Measurements from ENCODE around the gene SLC22A23.

The SLC22A23 gene

DNA sequence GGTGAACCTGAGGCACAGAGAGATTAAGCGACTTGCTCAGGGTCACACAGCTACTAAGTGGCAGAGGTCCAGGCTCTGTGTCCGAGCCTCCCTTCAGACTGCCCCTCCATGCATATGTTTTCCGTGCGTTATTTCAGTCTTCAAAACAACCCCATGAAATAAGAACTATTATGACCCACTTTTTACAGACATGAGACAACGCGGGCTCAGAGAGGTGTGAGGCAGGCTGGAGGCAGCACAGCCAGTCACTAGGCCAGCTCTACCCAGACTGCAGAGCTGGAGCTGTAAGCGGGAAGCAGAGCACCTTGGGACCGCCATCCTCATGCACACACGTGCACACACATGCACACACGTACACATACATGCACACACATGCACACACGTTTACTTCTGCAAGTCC lies 135.8 kb downstream of the SLC22A23 start:
- DNase-seq (ENCODE audit: low read depth in 2 of 2, low spot score in 1 of 2): no peak

DNA sequence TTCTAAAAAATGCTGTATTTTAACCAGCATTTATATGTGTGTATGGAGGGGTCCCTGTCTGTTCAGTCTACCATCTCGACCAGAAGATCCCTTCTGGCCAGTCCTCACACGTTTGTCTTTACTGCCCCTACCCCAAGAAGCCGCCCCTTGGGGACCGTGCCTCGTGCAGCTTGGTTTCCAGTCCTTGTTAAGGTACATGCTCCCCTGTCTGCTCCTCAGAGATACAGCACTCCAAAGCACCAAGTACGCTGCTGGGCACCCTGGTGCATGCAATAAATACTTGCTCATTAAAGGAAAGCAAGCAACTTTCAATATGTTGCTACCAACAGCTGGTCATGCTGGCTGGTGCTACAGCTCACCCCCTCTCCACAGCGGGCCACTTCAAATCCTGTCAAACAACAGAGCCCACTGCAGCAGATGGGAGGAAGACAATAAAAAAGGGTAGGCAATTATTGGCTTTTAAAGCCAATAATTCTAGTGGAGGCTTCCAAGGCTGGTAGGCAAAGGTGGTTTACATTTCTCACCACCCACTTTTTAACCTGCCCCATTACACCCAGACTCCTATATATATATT lies 136.5 kb downstream of the SLC22A23 start:
- no peak for DNase-seq (ENCODE audit: low read depth in 2 of 2, low spot score in 1 of 2)

DNA sequence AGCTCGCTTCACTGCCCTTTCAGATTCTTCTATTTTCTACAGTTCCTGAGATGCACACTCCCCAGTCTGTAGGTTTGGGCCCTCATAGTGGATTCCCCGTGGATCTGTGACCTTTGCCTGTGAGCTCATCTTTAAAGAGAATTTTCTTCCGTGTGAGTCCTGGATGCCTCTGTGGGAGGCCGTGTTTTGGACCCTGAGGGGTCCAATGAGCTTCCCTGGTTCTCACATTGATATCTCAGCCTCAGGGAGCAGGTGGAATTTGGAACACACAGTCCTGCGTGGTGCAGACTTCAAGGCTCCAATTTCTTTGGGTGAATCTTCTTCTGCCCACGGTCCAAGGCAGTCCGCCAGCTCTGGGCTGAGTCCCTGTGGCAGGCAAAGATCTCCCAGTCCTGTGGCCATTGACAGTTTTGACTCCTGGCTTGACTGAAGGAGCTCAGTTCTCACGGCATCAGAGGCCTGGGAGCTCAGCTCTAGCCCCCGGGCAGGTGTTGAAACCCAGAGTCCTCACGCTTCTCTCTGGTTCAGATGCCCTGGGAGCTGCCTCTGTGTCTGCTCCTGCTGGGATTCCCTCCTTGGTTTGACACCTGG lies 137.1 kb downstream of the SLC22A23 start:
- no peak for DNase-seq (ENCODE audit: low read depth in 2 of 2, low spot score in 1 of 2)

DNA sequence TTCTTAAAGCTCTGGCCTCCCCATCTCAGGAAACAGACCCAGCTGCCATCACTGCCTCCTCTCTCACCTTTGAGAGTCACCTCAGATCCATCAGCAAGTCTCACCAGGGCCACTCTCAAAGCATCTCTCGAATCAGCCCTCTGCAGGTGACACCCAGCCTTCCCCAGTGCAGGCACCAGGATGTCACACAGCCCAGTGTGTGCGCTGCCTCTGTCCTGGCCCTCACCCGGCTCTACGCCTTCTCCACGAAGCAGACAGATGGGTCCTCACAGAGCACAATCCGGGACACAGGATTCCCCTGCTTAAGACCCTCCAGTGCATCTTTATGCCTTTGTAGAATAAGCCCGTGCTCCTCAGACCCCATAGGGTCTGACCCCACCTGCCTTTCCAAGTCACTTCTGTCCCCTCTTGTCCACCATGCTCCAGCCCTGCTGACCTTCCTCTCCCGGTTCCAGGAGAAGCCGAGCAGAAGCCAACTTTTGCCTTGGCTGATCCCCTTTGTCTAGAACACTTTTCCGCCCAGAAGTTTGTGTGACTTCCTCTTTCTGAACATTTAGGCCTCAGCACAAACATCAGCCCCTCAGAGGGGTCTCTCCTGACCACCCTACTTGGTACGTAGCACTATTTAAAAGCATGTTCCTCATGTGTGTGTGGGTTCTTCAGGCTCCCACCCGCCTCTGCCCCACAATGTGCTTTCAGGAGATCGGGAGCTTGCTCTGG lies 137.9 kb downstream of the SLC22A23 start:
- no peak for DNase-seq (ENCODE audit: low read depth in 2 of 2, low spot score in 1 of 2)

DNA sequence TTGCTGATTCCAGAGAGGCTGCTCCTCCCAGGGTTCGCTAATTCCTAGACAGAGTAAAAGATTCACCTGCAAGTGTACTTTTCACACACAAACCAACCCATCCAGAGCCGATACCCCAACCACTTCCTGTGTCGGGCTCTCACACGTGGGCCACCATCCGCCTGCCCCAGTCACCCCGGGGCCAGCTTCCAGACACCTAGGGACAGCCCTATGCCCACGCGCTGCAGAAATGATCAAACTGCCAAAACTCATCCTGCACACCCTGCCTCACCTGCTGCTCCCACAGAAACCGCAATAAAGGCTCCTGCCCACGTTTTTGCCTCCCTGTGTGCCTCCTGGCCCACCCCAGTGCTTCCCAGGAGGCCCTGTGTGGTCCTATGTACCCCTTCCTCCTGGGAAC lies 138.6 kb downstream of the SLC22A23 start:
- no peak for DNase-seq (ENCODE audit: low read depth in 2 of 2, low spot score in 1 of 2)

DNA sequence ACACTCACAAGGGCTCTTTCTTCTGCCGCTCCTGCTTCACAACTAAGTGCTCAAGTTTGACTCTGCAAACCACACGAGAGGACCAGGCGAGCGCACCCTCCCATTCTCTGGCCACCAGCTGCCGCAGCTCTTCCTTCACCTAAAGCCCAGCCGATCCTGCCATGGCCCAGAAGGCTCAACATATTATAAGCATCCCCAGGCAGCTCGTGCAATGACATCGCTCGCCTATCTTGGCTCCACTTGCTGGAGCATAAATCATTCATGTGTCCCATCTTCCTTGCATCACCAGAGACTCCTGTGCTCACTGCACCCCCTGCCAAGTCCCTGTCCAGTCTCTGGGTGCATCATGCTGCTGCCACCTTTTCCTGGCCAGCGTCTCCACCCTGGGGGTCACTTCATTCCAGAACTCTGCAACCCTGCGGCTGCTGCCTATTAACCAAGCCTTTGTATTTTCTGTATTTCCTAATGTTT lies 139.1 kb downstream of the SLC22A23 start:
- no peak for DNase-seq (ENCODE audit: low read depth in 2 of 2, low spot score in 1 of 2)

DNA sequence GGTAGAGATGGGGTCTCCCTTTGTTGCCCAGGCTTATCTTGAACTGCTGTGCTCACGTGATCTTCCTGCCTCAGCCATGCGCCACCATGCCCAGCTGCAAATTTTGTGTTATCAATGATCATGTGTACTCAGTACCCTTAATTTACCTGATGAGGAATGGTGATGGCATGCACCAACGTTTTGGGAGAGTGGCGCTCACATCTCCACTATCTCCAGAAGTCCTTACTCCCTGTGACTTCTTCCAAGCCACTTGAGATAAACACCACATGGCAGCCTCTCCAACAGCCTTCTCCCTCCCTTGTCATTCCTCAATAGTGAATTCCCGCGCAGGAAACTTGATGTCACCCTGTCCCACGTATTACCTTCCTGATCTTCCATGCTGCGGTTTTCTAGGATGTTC lies 140.0 kb downstream of the SLC22A23 start:
- DNase-seq (ENCODE audit: low read depth in 2 of 2, low spot score in 1 of 2): no peak

DNA sequence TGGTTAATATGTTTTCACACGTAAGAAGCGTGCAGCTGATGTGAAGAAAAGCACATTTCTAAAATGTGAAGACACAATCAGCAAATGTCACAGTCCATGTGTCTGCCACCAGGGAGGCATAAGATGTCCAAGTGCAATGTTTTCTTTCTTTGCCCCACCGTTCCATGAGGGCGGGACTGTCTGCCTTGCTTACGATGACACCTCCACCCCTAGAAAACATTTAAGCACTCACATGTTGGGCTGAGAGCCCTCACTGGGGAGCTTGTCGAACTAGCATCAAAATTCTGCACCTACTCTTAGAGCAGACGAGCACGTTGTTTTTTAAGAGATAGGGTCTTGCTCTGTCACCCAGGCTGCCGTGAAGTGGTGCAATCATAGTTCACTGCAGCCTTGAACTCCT lies 140.5 kb downstream of the SLC22A23 start:
- no peak for DNase-seq (ENCODE audit: low read depth in 2 of 2, low spot score in 1 of 2)

DNA sequence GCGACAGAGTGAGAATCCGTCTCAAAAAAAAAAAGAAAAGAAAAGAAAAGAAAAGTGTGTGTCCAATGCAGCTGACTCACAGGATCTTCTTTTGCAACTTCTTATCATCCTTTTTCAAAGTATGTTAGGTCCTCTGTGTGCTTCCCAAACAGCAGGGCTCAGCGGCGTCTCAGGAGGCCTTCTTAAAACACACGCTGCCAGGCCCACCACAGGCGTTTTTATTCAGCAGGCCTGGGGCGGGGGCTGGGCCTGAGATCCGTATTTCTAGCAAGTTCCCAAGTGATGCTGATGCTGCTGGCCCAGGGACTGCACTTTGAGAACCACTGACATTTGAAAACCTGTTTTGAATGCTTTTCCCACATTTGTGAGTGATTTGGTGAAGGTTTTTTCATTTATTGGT lies 141.0 kb downstream of the SLC22A23 start:
- no peak for DNase-seq (ENCODE audit: low read depth in 2 of 2, low spot score in 1 of 2)

DNA sequence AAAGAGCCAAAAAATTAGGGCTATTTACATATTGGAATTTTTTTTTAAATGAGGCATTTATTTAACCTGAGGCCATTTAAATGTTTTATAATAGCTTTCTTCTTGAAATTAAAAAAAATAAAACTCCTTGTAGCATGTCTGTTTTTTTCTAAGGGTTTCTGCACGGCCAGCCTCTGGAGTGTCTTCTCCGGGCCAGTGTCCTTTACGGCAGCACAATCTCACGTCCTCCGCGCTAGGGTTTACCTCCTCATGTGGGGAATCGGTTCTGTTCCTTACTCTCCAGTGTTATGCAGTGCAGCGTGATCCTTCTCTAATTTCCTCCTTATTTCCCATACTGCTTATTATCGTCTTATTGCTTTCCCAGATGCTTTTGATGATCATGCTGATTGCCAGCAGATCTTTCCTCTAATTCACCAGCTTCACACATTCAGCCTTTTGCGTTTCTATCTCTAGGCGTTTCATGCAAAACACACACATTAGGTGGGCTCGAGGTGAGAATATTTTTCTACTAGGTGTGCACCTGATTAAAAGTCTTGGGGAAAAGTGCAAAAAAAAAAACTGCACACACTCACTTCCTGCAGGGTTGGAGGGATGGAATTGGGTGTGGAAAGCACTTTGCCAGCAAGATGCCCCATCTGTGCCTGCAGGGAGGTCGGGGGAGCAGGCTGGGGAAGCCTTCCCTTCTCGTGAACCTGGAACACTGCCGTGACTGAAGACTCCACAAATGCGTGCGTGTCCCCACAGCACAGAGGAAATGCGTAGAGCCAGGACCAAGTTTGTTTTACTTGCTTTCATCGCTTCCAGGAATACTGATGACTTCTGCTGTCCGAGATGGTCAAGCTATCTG lies 142.0 kb downstream of the SLC22A23 start:
- DNase-seq (ENCODE audit: low read depth in 2 of 2, low spot score in 1 of 2): no peak

DNA sequence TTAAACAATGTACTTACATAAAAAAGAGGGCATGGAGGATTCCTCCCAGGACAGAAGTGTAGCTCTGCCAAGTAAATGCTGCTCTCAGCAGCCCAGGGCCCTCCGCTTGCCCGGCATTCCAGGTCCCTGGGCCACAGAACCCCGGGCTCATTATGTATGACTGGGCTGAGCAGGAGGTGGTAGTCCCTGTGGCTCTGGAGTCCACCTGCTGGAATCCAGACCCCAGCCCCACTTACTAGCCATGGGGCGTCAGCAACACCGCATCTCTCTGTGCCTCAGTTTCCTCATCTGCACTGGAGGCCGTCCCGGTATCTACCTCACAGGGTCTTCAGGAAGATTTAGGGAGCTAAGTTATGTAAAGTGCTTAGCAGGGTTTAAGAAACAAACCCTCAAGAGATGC lies 142.7 kb downstream of the SLC22A23 start:
- no peak for DNase-seq (ENCODE audit: low read depth in 2 of 2, low spot score in 1 of 2)

DNA sequence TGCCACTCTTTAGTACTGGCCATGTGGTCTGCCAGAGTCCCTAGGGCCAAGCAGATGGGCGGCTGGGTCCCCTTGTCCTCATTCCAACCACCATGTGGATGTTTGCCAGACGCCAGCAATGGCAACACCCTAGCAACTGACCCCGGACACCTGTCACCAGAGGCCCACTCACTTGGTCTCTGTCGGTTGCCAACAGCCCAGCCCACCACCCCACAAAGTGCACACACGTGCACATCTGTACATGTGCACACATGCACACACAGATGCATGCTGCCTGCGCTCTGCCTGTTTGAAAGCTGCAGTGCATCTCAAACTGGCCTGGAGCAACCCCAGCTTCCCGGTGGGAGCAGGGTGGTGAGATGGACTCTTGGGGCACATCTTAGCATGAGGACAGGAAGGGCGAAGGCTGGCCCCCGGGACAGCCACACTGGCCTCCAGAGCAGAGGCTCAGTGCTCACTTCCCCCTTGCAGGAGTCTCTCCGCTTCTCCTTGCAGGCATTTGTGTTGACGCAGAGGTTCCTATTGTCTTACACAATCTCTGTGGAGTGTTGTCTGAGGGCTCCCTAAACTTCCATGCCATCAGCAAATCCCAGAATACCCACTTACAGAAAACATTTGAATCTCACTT lies 144.1 kb downstream of the SLC22A23 start:
- no peak for DNase-seq (ENCODE audit: low read depth in 2 of 2, low spot score in 1 of 2)

DNA sequence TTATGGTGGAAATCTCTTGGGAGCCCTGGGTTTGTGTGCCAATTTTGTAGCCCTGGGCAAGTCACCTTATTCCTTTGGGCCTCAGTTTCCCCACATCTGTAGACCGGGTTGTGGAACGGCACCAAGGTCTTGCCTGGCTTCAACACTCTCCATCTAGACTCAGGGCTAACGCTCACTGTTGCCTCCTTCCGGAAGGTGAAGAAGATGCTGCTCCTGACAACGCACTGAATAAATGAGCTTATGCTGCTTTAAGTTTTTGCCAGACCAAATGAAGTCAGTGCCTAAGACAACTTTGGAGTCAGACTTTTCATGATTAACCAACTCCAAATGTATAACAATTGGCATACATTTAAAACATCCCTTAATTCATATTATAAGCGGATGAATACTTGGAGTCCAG lies 145.0 kb downstream of the SLC22A23 start:
- DNase-seq (ENCODE audit: low read depth in 2 of 2, low spot score in 1 of 2): no peak

DNA sequence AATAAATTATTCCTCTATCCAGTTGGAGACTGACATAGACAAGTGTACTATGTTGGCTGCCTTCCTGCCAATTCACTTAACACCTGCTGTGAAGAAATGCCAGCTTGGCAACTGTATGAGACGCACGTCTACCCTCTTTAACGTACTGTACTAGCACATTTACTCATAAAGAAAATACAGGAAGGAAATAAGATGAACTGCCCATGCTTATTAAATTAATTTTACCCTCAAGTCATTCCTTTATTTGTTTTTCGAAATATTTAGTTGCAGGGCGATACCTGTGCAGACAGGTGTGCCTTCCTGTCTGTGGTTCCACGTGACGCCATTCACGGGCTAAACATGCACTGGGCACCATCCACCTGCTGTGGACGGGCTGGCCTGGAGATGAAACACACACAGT lies 146.1 kb downstream of the SLC22A23 start:
- no peak for DNase-seq (ENCODE audit: low read depth in 2 of 2, low spot score in 1 of 2)

DNA sequence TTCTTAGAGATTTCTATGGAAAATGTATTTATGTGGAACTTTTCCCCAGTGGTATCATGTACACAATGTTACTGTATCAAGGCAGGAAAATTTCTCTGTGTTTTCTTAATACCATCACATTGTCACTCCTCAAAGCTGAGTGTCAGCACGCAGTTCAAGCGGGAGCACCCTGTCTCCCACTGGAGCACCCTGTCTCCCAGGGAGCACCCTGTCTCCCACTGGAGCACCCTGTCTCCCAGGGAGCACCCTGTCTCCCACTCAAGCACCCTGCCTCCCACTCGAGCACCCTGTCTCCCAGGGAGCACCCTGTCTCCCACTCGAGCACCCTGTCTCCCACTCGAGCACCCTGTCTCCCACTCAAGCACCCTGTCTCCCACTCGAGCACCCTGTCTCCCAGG lies 146.8 kb downstream of the SLC22A23 start:
- no peak for DNase-seq (ENCODE audit: low read depth in 2 of 2, low spot score in 1 of 2)

DNA sequence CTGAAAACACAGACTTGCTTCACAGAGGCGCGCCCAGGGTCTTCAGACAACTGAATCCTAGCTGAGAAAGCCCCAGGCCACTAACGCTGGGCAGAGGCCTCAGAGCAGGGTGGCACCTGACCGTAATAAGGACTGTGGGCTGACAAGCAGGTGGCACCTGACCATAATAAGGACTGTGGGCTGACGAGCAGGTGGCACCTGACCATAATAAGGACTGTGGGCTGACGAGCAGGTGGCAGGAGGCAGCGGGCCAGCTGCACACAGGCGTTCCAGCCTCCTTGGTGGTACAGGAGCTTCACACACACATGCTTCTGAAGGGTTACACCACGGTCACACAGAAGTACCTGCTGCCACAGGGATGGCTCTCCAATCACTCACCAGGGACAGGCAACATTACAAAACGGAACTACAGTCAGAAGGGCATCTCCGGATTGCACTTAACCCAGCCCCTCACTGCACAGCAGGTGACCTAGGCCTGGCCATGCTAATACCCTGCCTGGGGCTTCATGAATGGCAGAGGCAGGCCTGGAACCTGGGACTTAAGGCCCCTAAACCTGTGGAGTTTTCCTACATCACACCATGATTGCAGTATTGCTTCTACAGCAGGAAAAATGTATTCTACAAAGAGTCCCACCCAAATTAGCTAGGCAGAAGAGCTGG lies 147.3 kb downstream of the SLC22A23 start:
- DNase-seq (ENCODE audit: low read depth in 2 of 2, low spot score in 1 of 2): no peak

DNA sequence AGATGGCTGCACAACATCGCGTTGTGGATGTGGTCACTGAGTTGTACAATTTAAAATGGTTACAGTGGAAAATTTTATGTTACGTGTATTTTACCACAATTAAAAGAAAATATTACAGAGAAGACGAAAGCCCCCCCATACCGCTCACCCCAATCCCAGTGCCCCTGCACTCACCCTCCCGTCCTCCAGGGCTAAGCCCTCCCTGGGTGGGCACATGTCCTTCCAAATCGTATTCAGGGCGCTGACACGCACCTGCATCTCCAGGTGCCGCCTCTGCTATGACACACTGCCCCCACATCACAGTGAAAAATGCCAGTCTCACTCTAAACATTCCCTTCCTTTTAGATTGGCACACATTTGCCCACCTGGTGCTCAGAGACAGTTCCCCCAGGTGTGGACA lies 148.7 kb downstream of the SLC22A23 start:
- no peak for DNase-seq (ENCODE audit: low read depth in 2 of 2, low spot score in 1 of 2)

DNA sequence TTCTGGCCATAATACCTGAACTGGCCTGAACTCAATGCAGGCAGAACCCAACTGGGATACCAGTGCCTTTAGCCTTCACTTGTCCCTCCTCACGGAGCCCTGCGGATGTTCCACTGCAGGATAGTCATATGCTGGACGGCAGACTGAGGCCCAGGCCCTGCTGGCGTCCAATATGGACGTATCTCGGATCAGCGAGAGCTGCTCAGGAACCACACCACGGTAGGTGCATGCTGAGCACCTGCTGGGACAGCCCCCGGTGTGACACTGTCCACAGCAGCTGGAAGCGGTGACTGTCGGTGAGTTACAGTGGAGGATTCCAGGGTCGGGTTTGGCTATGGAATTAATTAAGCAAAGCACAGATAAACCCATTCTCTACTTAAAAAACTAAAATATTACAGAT lies 149.4 kb downstream of the SLC22A23 start:
- no peak for DNase-seq (ENCODE audit: low read depth in 2 of 2, low spot score in 1 of 2)

DNA sequence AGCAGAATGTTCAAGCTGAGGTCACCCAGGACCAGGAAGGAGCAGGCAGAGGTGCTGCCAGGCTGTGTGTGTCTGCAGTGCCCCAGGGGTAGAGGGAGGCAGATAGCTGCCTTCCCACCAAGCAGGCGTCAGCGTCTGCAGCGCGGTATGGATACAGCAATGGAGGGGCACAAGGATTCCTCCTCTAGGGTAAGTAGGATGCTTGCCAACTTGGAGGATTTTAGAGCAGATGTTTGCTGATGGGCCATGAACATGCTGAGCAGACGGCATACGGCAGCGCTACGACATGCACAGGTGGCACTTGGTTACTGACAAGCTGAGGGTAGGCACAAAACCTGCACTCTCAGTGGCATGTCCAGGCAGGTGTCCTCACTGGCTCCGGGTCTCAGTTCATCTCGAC lies 150.0 kb downstream of the SLC22A23 start:
- DNase-seq (ENCODE audit: low read depth in 2 of 2, low spot score in 1 of 2): no peak

DNA sequence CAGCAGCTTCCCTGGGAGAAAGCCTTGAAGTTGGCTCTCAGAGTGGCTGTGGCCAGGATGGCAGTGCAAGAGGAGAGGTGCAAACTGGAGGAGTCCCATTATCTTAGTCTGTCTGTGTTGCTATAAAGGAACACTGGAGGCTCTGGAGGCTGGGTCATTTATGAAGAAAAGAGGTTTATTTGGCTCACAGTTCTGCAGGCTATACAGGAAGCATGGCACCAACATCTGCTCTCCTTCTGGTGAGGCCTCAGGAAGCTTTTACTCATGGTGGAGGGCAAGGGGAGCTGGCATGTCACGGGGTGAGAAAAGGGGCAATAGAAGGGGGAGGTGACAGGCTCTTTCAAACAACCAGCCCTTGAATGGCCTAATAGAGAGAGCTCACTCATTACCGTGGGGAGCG lies 151.0 kb downstream of the SLC22A23 start:
- no peak for DNase-seq (ENCODE audit: low read depth in 2 of 2, low spot score in 1 of 2)

DNA sequence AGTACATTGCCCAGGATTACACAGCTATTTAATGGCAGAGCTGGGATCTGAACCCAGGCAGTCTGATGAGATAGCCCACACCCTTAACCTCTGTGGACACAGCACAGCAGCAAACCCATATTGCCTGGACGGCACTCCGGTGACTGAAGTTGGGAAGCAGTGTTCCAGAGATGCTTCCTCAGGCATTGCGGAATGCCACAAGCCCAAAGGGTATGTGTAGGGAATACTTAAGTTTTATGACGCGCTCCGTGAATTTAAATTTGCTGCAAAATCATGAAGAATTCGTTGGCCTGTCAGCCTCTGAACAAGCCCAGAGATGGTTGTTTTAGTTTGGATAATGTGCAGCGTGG lies 151.7 kb downstream of the SLC22A23 start:
- no peak for DNase-seq (ENCODE audit: low read depth in 2 of 2, low spot score in 1 of 2)
